Measurements from ENCODE around the gene CDCA4.

Gene CDCA4

GRCh38 chr14:104978746-104979691, 41.9 kb downstream of the CDCA4 start:
- no peak overlapping the region for H3K4me3 ChIP-seq (ENCODE audit: low read depth, low read length)
- no peak for DNase-seq (ENCODE audit: low read depth)
- TF ChIP-seq MAX (IDR thresholded peaks at IDR 0.05; ENCODE audit: low read depth, low read length) (no peak), MYC (IDR thresholded peaks at IDR 0.05; ENCODE audit: low read depth, low read length) (no peak), POLR2A (IDR thresholded peaks at IDR 0.05; ENCODE audit: extremely low read depth, insufficient read length) (no peak)
- TF ChIP-seq, protein P1, sequence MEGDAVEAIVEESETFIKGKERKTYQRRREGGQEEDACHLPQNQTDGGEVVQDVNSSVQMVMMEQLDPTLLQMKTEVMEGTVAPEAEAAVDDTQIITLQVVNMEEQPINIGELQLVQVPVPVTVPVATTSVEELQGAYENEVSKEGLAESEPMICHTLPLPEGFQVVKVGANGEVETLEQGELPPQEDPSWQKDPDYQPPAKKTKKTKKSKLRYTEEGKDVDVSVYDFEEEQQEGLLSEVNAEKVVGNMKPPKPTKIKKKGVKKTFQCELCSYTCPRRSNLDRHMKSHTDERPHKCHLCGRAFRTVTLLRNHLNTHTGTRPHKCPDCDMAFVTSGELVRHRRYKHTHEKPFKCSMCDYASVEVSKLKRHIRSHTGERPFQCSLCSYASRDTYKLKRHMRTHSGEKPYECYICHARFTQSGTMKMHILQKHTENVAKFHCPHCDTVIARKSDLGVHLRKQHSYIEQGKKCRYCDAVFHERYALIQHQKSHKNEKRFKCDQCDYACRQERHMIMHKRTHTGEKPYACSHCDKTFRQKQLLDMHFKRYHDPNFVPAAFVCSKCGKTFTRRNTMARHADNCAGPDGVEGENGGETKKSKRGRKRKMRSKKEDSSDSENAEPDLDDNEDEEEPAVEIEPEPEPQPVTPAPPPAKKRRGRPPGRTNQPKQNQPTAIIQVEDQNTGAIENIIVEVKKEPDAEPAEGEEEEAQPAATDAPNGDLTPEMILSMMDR (IDR thresholded peaks at IDR 0.05; ENCODE audit: low read depth, low read length), result no peak

DNA sequence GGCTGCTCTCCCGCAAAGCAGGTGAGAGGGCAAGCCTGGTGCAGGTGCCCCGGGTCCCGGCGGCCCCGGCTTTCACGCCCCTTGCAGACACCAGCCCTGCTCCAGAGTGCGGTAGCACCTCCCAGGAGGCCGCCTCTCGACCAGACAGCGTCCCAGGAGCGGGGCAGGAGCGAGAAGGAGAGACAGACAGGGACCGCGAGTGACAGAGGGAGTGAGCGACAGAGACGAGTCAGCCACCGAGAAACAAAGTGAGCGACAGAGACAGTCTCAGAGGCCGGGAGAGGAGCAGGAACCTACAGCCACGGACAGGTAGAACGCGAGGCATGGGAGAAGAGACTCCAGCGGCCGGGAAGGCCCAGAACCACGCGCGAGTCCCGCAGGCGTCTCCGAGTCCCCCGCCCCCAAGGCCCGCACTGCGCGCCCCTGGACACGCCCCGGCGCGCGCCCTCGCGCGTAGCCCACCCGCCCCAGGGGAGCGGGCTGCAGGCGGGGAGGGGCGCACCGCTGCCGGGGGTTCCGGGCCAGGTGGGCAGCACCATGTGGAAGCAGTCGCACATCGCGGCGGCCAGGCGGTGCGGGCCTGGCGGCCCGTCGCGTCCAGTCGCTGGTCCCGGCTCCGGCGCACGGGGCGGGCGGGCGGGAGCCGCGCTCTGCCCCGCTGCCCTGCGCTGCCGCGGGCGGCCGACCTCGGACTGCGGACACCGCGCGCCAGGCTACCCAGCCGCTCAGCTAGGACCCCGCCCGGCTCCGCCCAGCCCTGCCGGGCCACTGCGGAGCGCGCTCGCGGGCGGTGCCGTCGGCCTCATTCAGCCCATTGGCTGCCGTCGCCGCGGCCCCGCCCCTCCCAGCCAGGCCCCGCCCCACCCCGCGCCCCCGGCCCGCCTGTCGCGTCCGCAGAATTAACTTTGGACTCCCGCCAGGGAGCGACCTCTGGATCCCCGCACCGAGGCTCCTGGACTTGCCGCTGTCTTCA, 42.9 kb downstream of the CDCA4 start, which contains the start of gene AHNAK2:
Gene AHNAK2 (minus strand): TSS at position 694 of the 973 bp plus-strand sequence. CDS start 137 bp downstream, at position 557.
- peak within 1 kb of the TSS; percentile 36 for H3K4me3 ChIP-seq (ENCODE audit: low read depth, low read length)
- peak; percentile 81 for DNase-seq (ENCODE audit: low read depth)
- TF ChIP-seq POLR2A (IDR thresholded peaks at IDR 0.05; ENCODE audit: extremely low read depth, insufficient read length) (no peak), MAX (IDR thresholded peaks at IDR 0.05; ENCODE audit: low read depth, low read length) (no peak), MYC (IDR thresholded peaks at IDR 0.05; ENCODE audit: low read depth, low read length) (no peak)
- TF ChIP-seq, protein P1 (IDR thresholded peaks at IDR 0.05; ENCODE audit: low read depth, low read length), result no peak

DNA sequence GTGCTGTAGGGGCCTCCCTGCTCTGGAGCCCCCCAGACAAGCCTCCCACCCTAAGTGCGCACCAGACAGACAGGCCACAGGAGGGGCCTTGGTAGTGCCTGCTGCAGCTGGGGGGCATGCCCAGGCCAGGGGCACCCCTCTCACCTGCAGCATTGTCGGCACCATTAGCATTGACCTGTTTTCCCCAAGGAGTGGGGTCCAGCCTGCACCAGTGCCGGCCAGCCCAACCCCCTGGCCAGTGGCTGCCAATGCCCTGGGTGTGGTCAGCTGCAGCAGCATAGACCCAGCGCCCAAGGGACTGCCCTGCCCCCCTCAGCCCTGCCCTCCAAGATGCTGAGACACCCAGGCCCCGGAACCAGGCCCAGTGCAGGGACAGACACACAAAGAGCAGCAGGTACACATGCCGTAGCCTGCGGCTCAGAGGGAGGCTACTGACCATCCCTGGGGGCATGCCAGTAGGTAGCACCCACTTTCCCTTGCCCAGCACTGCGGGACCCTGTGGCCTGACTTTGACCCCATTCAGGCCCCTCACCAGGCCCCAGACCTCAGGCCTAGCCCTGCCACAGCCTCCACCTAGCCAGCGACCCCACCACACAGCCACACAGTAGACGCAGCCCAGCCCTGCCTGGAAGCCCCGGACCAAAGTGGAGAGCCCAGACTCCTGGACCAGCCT, 43.7 kb downstream of the CDCA4 start:
- TF ChIP-seq MAX (IDR thresholded peaks at IDR 0.05; ENCODE audit: low read depth, low read length) (no peak), POLR2A (IDR thresholded peaks at IDR 0.05; ENCODE audit: extremely low read depth, insufficient read length) (no peak), MYC (IDR thresholded peaks at IDR 0.05; ENCODE audit: low read depth, low read length) (no peak)
- TF ChIP-seq, protein P1 (IDR thresholded peaks at IDR 0.05; ENCODE audit: low read depth, low read length), result no peak
- no peak overlapping the region for H3K4me3 ChIP-seq (ENCODE audit: low read depth, low read length)
- no peak for DNase-seq (ENCODE audit: low read depth)

DNA sequence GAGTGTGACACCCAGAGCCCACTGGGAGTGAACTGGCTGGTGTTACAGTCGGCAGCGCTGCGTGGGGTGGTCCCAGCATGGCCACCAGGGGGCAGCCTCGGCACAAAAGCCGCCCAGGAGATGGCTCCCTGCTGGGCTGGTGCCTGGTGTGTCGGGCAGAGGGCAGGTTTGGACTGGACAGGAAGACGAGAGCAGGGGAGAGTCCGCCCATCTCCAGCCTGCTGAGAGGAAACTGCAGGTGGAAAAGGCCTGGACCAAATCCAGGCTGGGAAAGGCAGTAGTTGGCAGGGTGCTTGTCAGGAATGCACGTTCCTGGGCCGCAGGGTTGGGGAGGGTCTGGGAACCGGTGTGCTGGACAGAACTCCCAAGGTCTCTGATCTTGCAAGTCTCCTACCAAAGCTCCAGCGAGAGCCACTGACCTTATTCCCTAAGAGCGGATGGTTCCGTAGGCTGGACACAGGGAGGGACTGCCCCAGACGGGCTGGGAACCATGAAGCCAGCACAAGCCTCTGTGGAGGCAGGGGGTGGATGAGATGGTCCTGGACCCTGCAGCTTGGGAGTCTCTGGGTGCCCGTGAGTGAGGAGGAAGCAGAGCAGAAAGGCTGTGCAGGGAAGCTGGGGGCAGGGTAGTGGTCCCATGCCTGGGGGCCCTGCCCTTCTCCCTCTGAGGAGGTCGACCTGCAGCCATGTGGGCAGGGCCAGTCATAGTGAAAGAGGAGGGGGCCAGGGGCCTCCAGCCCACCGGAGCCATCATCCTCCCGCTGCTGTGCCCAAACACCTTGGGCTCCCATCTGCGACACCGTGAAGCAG, 44.5 kb downstream of the CDCA4 start:
- TF ChIP-seq POLR2A (IDR thresholded peaks at IDR 0.05; ENCODE audit: extremely low read depth, insufficient read length), result no peak
- peak; percentile 60 for TF ChIP-seq MAX (IDR thresholded peaks at IDR 0.05; ENCODE audit: low read depth, low read length)
- TF ChIP-seq MYC (IDR thresholded peaks at IDR 0.05; ENCODE audit: low read depth, low read length), result 0 out of 2 replicates have a peak, but pooled peaks have one; percentile 28
- TF ChIP-seq, protein P1 (IDR thresholded peaks at IDR 0.05; ENCODE audit: low read depth, low read length), result peak; percentile 84
- H3K4me3 ChIP-seq (ENCODE audit: low read depth, low read length), result no peak overlapping the region
- DNase-seq (ENCODE audit: low read depth), result peak; percentile 80

Data from NB4 (cell line).